ENCODE results near the gene MYO3B. TPM values are rescaled to one million over a fixed set of nuclear protein-coding genes. Genes with fewer than 3 reads are reported as not detected.
A peak's percentile ranks its signal among the peaks of the same experiment; 100 is the strongest.
"Not testable (repeated sequence)": the region's sequence is repeated elsewhere in the genome, so short reads cannot be mapped to it uniquely, and the experiment has no call there.

The MYO3B gene
- total RNA-seq, 2 donors from 2014 or later, result 5.2 to 10.9 TPM

DNA sequence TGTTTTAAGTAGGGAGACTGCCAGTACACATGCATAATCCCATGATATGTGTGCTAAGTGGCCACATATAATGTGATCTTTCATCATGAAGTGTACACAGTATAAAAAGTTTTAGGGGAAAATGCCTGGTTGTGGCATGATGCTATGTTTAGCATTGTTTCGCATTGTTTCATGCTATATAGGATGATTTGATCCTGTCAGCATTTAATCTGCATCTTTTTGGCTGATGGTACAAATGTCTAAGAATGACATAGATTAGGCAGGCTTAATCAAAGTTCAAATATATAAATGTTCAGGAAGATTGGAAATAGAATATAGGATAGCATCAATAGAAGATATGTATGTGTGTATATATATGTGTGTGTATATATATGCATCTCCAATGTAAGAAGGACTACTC, 83.6 kb downstream of the MYO3B start:
- TF ChIP-seq, protein P1, sequence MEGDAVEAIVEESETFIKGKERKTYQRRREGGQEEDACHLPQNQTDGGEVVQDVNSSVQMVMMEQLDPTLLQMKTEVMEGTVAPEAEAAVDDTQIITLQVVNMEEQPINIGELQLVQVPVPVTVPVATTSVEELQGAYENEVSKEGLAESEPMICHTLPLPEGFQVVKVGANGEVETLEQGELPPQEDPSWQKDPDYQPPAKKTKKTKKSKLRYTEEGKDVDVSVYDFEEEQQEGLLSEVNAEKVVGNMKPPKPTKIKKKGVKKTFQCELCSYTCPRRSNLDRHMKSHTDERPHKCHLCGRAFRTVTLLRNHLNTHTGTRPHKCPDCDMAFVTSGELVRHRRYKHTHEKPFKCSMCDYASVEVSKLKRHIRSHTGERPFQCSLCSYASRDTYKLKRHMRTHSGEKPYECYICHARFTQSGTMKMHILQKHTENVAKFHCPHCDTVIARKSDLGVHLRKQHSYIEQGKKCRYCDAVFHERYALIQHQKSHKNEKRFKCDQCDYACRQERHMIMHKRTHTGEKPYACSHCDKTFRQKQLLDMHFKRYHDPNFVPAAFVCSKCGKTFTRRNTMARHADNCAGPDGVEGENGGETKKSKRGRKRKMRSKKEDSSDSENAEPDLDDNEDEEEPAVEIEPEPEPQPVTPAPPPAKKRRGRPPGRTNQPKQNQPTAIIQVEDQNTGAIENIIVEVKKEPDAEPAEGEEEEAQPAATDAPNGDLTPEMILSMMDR (conservative IDR thresholded peaks at IDR 0.05), result no peak
- H3K27me3 Mint-ChIP-seq (ENCODE audit: insufficient read depth), result no peaks in the 10 kb centered on the region
- no peak overlapping the region for H3K4me3 Mint-ChIP-seq
- Histone ChIP-seq H3K9ac (ENCODE audit: extremely low read depth, low read length, poor library complexity, severe bottlenecking) (no peak overlapping the region), H3K4me1 (ENCODE audit: control insufficient read depth, insufficient read depth, low read length) (peaks cover 13% of the 10 kb centered on the region), H3K27ac (ENCODE audit: low read depth, low read length) (no peak overlapping the region), H3K4me3 (ENCODE audit: low read length) (peak overlapping the region; percentile 53), H3K9me3 (ENCODE audit: control insufficient read depth, low read length) (peaks cover 51% of the 10 kb centered on the region), H3K27me3 (ENCODE audit: control insufficient read depth, insufficient read depth, low read length, poor library complexity, severe bottlenecking) (no peaks in the 10 kb centered on the region), H3K36me3 (ENCODE audit: control insufficient read depth, insufficient read depth, low read length) (no peaks in the 10 kb centered on the region)
- peaks cover 42% of the 10 kb centered on the region for H3K9me3 Mint-ChIP-seq
- peaks cover 28% of the 10 kb centered on the region for H3K4me1 Mint-ChIP-seq
- peaks cover 7% of the 10 kb centered on the region for H3K36me3 Mint-ChIP-seq (ENCODE audit: low read depth)
- no peak overlapping the region for H3K27ac Mint-ChIP-seq
- 89 to 90% methylated on average over 1 of the region's 1 CpG for WGBS, 2 experiments (ENCODE audit: insufficient coverage in 1 of 2, insufficient read length in 1 of 2)
- DNase-seq, result no peak

DNA sequence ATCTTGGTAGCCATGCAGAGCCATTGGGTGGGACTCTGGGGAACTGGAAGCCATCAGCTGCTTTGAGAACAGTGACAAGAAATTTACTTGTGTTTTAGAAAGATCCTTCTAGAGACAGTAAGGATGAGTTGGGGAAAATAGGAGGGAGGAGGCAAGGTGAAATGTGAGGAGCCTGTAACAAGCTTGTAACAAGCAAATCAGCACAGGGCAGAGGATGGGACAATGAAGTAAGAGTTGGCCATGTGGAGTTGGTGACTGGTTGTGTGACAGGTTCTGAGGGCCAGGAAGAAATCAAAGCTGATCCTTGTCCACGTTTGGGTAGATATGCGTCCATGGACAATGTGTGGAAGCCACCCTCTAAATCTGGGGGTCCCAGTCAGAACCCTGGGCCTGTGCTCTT, 84.4 kb downstream of the MYO3B start:
- Mint-ChIP-seq H3K27ac (peak overlapping the region; percentile 13), H3K4me3 (no peak overlapping the region), H3K9me3 (peaks cover 42% of the 10 kb centered on the region), H3K36me3 (ENCODE audit: low read depth) (peaks cover 7% of the 10 kb centered on the region), H3K4me1 (peaks cover 28% of the 10 kb centered on the region), H3K27me3 (ENCODE audit: insufficient read depth) (no peaks in the 10 kb centered on the region)
- Histone ChIP-seq H3K4me3 (ENCODE audit: low read length) (peak overlapping the region; percentile 53), H3K4me1 (ENCODE audit: control insufficient read depth, insufficient read depth, low read length) (peaks cover 13% of the 10 kb centered on the region), H3K27ac (ENCODE audit: low read depth, low read length) (no peak overlapping the region), H3K27me3 (ENCODE audit: control insufficient read depth, insufficient read depth, low read length, poor library complexity, severe bottlenecking) (no peaks in the 10 kb centered on the region), H3K36me3 (ENCODE audit: control insufficient read depth, insufficient read depth, low read length) (no peaks in the 10 kb centered on the region), H3K9me3 (ENCODE audit: control insufficient read depth, low read length) (peaks cover 44% of the 10 kb centered on the region), H3K9ac (ENCODE audit: extremely low read depth, low read length, poor library complexity, severe bottlenecking) (no peak overlapping the region)
- 79 to 93% methylated on average over 2 of the region's 2 CpGs for WGBS, 2 experiments (ENCODE audit: insufficient coverage in 1 of 2, insufficient read length in 1 of 2)
- TF ChIP-seq, protein P1 (conservative IDR thresholded peaks at IDR 0.05), result no peak
- no peak for DNase-seq

DNA sequence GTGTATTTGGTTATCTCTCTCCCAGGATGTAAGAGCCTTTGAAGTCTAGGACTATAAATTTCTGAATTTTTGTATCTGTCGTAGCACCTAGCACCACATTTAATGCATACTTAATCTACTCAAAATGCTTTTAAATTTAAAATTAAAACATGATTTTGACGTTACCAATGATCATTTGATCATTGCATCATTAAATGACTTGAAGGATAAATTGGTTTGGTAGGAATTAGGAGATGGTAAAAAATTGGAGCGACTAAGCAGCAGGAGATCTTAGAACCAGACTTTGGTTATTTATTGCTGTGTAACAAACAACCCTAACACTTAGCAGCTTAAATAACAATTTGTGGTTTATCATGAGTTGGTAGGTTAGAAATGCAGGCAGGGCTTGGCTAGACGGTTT, 84.9 kb downstream of the MYO3B start:
- 95% methylated on average over 4 of the region's 4 CpGs; no CpG with 5 or more reads in 1 of the 2 experiments for whole genome bisulfite sequencing, 2 experiments (ENCODE audit: insufficient coverage in 1 of 2, insufficient read length in 1 of 2)
- Mint-ChIP-seq H3K27ac (peak overlapping the region; percentile 97), H3K4me1 (peaks cover 24% of the 10 kb centered on the region), H3K36me3 (ENCODE audit: low read depth) (peaks cover 9% of the 10 kb centered on the region), H3K27me3 (ENCODE audit: insufficient read depth) (no peaks in the 10 kb centered on the region), H3K4me3 (no peak overlapping the region), H3K9me3 (peaks cover 42% of the 10 kb centered on the region)
- TF ChIP-seq, protein P1 (conservative IDR thresholded peaks at IDR 0.05), result no peak
- Histone ChIP-seq H3K27me3 (ENCODE audit: control insufficient read depth, insufficient read depth, low read length, poor library complexity, severe bottlenecking) (no peaks in the 10 kb centered on the region), H3K4me3 (ENCODE audit: low read length) (peak overlapping the region; percentile 53), H3K9ac (ENCODE audit: extremely low read depth, low read length, poor library complexity, severe bottlenecking) (no peak overlapping the region), H3K36me3 (ENCODE audit: control insufficient read depth, insufficient read depth, low read length) (no peaks in the 10 kb centered on the region), H3K4me1 (ENCODE audit: control insufficient read depth, insufficient read depth, low read length) (peaks cover 13% of the 10 kb centered on the region), H3K9me3 (ENCODE audit: control insufficient read depth, low read length) (peaks cover 43% of the 10 kb centered on the region), H3K27ac (ENCODE audit: low read depth, low read length) (no peak overlapping the region)
- no peak for DNase-seq

DNA sequence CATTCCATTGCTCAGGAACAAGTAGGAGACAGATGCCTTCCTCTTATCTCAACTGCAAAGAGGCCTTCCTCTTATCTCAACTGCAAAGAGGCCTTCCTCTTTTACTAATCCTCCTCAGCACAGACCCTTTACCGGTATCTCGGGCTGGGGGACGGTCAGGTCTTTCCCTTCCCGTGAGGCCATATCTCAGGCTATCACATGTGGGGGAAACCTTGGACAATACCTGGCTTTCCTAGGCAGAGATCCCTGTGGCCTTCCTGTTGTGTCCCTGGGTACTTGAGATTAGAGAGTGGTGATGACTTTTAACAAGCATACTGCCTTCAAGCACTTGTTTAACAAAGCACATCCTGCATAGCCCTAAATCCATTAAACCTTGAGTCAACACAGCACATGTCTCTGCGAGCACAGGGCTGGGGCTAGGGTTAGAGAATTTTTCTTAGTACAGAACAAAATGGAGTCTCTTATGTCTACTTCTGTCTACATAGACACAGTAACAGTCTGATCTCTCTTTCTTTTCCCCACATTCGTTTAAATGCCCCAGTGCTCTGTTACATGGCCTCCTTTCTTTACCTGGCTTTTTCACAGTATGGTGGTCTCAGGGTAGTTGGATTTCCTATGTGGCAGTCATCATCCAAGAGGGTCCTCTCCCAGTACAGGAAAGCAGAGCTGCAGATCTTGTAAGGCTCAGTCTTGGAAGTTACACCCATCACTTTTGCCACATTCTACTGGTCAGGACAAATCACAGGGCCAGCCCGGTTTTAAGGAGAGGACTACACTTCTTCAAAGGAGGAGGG, 86.0 kb downstream of the MYO3B start:
- H3K4me3 Mint-ChIP-seq; H3K36me3 Mint-ChIP-seq (ENCODE audit: low read depth); H3K36me3 ChIP-seq (ENCODE audit: control insufficient read depth, insufficient read depth, low read length); H3K27ac ChIP-seq (ENCODE audit: low read depth, low read length); H3K4me3 ChIP-seq (ENCODE audit: low read length); H3K27me3 ChIP-seq (ENCODE audit: control insufficient read depth, insufficient read depth, low read length, poor library complexity, severe bottlenecking); H3K9ac ChIP-seq (ENCODE audit: extremely low read depth, low read length, poor library complexity, severe bottlenecking); H3K27me3 Mint-ChIP-seq (ENCODE audit: insufficient read depth): not testable (repeated sequence)
- DNase-seq, result peak; percentile 81
- peaks cover 42% of the 10 kb centered on the region for H3K9me3 ChIP-seq (ENCODE audit: control insufficient read depth, low read length)
- peaks cover 13% of the 10 kb centered on the region for H3K4me1 ChIP-seq (ENCODE audit: control insufficient read depth, insufficient read depth, low read length)
- Mint-ChIP-seq H3K9me3 (peaks cover 42% of the 10 kb centered on the region), H3K27ac (peak overlapping the region; percentile 97), H3K4me1 (peaks cover 24% of the 10 kb centered on the region)
- WGBS, 2 experiments (ENCODE audit: insufficient coverage in 1 of 2, insufficient read length in 1 of 2), result 32 to 55% methylated on average over 3 to 7 of the region's 7 CpGs
